Activated T-cell treated with anti-CD3 and anti-CD28 coated beads, Interleukin-2, amount 50 U/mL, for 4 hours (primary cell): Measurements from ENCODE around the gene PPM1L. TPM values are rescaled to one million over a fixed set of nuclear protein-coding genes. Genes with fewer than 3 reads are reported as not detected.
"Not testable (repeated sequence)": the region's sequence is repeated elsewhere in the genome, so short reads cannot be mapped to it uniquely, and the experiment has no call there.

Experiments used
- ATAC-seq, 2 donors: fragments of 200-7000 bp; cut with Tn5 transposase; one replicate each; pipeline ENCODE4 v1.10.0; 2021
- DNase-seq: peaks from one replicate; pipeline ENCODE4 v3.0.0-alpha.2; 2020
- H3K27me3 Mint-ChIP-seq: one replicate; pipeline ENCODE4 v1.8.0; 2021; ENCODE audit warnings: low read depth, mixed read lengths
- H3K36me3 Mint-ChIP-seq: one replicate; pipeline ENCODE4 v1.8.0; 2022; ENCODE audit warnings: mixed read lengths; ENCODE audit not compliant: insufficient read depth
- H3K4me1 Mint-ChIP-seq: one replicate; pipeline ENCODE4 v1.8.0; 2021; ENCODE audit warnings: low read depth, mixed read lengths
- H3K4me3 Mint-ChIP-seq: one replicate; pipeline ENCODE4 v1.8.0; 2021; ENCODE audit warnings: mild to moderate bottlenecking, moderate library complexity, mixed read lengths
- H3K9me3 Mint-ChIP-seq: one replicate; pipeline ENCODE4 v1.8.0; 2021; ENCODE audit warnings: mixed read lengths
- total RNA-seq, 3 donors: library from RNA; stranded (reverse); gene quantifications; one replicate each; pipeline ENCODE4 v1.2.1, GENCODE V29; 2021

The PPM1L gene
- total RNA-seq, 3 donors from 2014 or later, result 1.8 to 2.5 (median 2.0) TPM

GRCh38 chr3:161008086-161008485 is 252.1 kb downstream of the PPM1L start:
- ATAC-seq (no peak), DNase-seq (no peak)
- no peak overlapping the region for H3K4me3 Mint-ChIP-seq
- no peaks in the 10 kb centered on the region for H3K4me1 Mint-ChIP-seq
- H3K27me3 Mint-ChIP-seq, result no peaks in the 10 kb centered on the region
- no peaks in the 10 kb centered on the region for H3K9me3 Mint-ChIP-seq
- no peaks in the 10 kb centered on the region for H3K36me3 Mint-ChIP-seq

- H3K4me1 Mint-ChIP-seq, ATAC-seq, DNase-seq, H3K27me3 Mint-ChIP-seq, H3K4me3 Mint-ChIP-seq, H3K9me3 Mint-ChIP-seq, H3K36me3 Mint-ChIP-seq: not testable (repeated sequence)
Observed at GRCh38 chr3:161010151-161010550, 254.1 kb downstream of the PPM1L start.

DNA sequence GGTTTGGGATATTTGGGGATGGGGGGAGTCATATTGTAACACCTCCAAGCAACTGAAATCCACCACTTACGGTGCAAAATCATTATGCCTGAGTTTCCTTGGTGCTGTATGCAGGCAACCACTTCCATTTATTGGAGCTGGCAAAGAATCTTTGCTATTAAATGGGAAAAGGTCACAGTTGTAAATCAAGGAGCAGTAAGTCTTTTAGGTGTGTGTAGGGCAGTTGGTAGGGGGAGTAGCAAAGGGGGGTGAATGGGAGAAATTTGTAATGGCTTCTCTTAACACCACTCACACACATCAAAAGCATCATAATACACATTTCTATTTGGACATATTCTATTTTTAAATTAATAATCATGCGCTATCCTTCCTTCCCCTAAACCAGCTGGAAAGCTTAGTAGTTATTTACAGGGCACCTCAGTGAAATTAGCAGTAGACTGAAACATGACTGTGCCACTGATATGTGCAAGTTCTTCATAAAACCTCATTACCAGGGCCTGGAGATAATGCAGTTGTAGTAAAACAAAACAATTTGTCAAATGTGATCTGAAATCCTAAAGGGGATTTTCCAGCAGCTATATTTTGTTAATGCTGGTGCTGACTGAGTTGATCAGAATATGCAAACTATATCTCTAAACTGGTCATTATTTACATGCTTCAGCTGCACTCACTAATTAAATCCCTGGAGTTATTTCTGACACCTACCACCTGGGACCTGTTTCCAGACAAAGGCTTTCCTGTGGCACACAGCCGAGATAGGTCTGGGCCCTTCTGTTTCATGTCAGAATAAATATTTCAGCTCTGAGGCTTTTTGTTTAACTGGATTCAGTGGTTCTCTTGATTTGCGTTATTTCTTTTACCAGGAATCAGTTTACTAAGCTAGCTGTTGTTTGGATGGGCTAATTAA is 259.1 kb downstream of the PPM1L start:
- Mint-ChIP-seq H3K36me3 (no peaks in the 10 kb centered on the region), H3K4me1 (no peaks in the 10 kb centered on the region), H3K27me3 (no peaks in the 10 kb centered on the region), H3K9me3 (no peaks in the 10 kb centered on the region), H3K4me3 (no peak overlapping the region)
- DNase-seq, result no peak
- ATAC-seq, result no peak

GRCh38 chr3:161016417-161017313 is 260.6 kb downstream of the PPM1L start:
- no peak for DNase-seq
- Mint-ChIP-seq H3K9me3 (peaks cover 3% of the 10 kb centered on the region), H3K4me1 (no peaks in the 10 kb centered on the region), H3K36me3 (no peaks in the 10 kb centered on the region), H3K4me3 (no peak overlapping the region), H3K27me3 (no peaks in the 10 kb centered on the region)
- ATAC-seq, result no peak

DNA sequence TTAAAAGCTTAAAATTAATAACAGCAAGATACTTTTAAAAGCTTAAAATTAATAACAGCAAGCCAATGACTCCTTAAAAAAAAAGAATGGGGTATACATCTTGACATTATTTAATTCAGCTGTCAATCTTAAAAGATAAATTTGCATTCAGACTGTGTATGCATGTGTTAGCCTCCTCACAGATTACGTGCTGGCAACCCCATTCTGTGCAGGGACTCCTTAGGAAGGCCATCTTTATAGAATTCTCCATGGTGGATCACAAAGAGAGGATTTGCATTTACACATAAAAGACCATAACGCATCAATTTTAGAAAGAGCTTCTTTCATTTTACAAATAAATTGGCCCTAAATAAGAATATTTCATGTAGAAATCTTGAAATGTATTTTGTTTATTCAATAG is 261.9 kb downstream of the PPM1L start:
- H3K9me3 Mint-ChIP-seq, result peaks cover 6% of the 10 kb centered on the region
- no peak for ATAC-seq
- no peaks in the 10 kb centered on the region for H3K36me3 Mint-ChIP-seq
- no peaks in the 10 kb centered on the region for H3K4me1 Mint-ChIP-seq
- H3K4me3 Mint-ChIP-seq, result no peak overlapping the region
- H3K27me3 Mint-ChIP-seq, result no peaks in the 10 kb centered on the region
- no peak for DNase-seq

DNA sequence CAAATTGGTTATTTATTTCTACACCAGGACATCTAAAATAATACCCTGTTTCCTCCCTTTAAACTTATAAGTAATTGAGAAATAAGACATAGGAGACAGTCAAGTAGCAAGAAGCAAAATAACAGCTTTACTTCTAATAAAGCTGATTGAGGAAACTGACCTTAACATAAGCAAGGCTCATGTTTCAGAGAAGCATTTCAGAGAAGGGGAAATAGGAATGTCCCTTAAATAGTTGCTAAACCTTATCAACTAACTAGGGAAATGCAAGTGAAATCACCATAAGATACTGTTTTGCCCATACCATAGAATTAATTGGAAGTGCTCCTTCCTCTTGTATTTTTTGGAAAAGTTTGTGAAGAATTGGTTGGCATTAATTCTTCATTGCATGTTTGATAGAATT is 264.2 kb downstream of the PPM1L start:
- no peaks in the 10 kb centered on the region for H3K36me3 Mint-ChIP-seq
- DNase-seq (no peak), ATAC-seq (no peak)
- H3K9me3 Mint-ChIP-seq, result peaks cover 14% of the 10 kb centered on the region
- H3K4me3 Mint-ChIP-seq, result no peak overlapping the region
- H3K4me1 Mint-ChIP-seq, result no peaks in the 10 kb centered on the region
- no peaks in the 10 kb centered on the region for H3K27me3 Mint-ChIP-seq

GRCh38 chr3:161025911-161026310 is 269.9 kb downstream of the PPM1L start:
- Mint-ChIP-seq H3K4me1 (no peaks in the 10 kb centered on the region), H3K36me3 (peaks cover 1% of the 10 kb centered on the region), H3K4me3 (no peak overlapping the region), H3K9me3 (peaks cover 14% of the 10 kb centered on the region), H3K27me3 (no peaks in the 10 kb centered on the region)
- ATAC-seq (no peak), DNase-seq (no peak)

- no peaks in the 10 kb centered on the region for H3K27me3 Mint-ChIP-seq
Observed at GRCh38 chr3:161026612-161027510, 270.8 kb downstream of the PPM1L start.

DNA sequence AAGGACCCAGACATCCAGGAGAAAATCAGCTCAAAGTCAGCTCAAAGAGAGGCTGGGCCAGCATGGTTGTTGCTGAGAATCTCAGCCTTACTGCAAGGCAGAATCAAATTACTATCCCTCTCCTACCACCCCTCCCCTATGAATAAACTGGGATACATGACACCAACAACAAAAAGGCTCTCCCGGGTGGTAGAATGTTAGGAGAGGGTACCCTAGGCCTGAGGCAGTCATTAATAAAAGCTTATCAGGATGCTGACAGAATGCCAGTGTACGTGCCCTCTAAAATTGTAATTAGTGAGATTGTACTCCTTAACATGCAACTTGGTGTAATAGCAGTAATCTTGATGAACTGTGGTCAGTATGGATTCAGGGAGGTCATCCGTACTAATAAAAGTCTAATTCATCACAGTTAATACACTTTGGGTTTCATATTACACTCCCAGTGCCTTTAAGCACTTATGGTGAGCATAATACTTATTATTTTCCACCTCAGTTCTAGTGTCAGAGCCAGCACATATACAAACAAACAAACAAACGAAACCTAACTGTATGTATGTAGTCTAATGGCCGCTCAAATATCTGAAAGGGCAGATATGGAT is 272.6 kb downstream of the PPM1L start:
- Mint-ChIP-seq H3K4me3 (no peak overlapping the region), H3K27me3 (no peaks in the 10 kb centered on the region), H3K4me1 (no peaks in the 10 kb centered on the region), H3K36me3 (peaks cover 1% of the 10 kb centered on the region), H3K9me3 (peaks cover 9% of the 10 kb centered on the region)
- no peak for DNase-seq
- ATAC-seq, result no peak

More at GRCh38 chr3:161026612-161027510, 270.8 kb downstream of the PPM1L start:
- Mint-ChIP-seq H3K4me1 (no peaks in the 10 kb centered on the region), H3K4me3 (no peak overlapping the region), H3K36me3 (peaks cover 1% of the 10 kb centered on the region), H3K9me3 (peaks cover 11% of the 10 kb centered on the region)
- ATAC-seq (no peak), DNase-seq (no peak)

DNA sequence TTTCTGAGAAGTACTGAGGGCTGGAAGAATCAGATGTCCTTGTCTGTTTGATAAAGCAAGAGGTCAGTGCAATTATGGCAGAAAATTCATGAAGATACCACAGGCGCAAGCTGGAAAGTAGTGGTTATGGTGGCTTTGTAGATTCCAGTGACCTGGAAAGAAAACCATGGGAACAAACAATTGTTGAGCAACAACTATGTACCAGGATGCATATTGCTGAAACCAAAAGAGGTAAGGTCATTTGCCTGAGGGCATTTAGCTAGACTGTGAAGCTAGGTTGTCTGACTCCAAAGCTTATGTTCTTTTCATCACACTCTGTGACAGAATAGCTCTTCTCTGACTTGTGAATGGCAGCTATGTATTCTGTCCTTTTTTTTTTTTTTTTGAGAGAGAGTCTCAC is 275.1 kb downstream of the PPM1L start:
- H3K4me1 Mint-ChIP-seq, result peaks cover 8% of the 10 kb centered on the region
- H3K4me3 Mint-ChIP-seq, result no peak overlapping the region
- no peak for ATAC-seq
- peaks cover 1% of the 10 kb centered on the region for H3K36me3 Mint-ChIP-seq
- peaks cover 7% of the 10 kb centered on the region for H3K9me3 Mint-ChIP-seq
- DNase-seq, result no peak
- no peaks in the 10 kb centered on the region for H3K27me3 Mint-ChIP-seq

- ATAC-seq, result peak; percentile 62 to 67
- H3K27me3 Mint-ChIP-seq, H3K36me3 Mint-ChIP-seq, H3K4me3 Mint-ChIP-seq, H3K4me1 Mint-ChIP-seq, DNase-seq: not testable (repeated sequence)
- H3K9me3 Mint-ChIP-seq, result peaks cover 13% of the 10 kb centered on the region
Observed at GRCh38 chr3:161034913-161035550, 279.0 kb downstream of the PPM1L start.

GRCh38 chr3:161035711-161036110 is 279.7 kb downstream of the PPM1L start:
- Mint-ChIP-seq H3K4me1 (peaks cover 8% of the 10 kb centered on the region), H3K36me3 (no peaks in the 10 kb centered on the region), H3K27me3 (no peaks in the 10 kb centered on the region), H3K4me3 (no peak overlapping the region), H3K9me3 (peaks cover 13% of the 10 kb centered on the region)
- no peak for ATAC-seq
- no peak for DNase-seq

DNA sequence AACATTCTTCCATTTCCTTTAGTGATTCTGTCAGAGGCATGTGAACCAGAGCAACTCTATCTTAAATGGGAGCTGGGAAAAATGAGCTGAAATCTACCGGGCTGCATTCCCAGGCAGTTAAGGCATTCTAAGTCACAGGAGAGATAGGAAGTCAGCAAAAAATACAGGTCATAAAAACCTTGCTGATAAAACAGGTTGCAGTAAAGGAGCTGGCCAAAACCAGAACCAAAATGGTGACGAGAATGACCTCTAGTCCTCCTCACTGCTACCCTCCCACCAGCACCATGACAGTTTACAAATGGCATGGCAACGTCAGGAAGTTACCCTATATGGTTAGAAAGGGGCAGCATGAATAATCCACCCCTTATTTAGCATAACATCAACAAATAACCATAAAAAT is 282.7 kb downstream of the PPM1L start:
- no peak overlapping the region for H3K4me3 Mint-ChIP-seq
- H3K36me3 Mint-ChIP-seq, result peaks cover 4% of the 10 kb centered on the region
- DNase-seq (no peak), ATAC-seq (no peak)
- H3K4me1 Mint-ChIP-seq, result peaks cover 8% of the 10 kb centered on the region
- H3K27me3 Mint-ChIP-seq, result no peaks in the 10 kb centered on the region
- peaks cover 11% of the 10 kb centered on the region for H3K9me3 Mint-ChIP-seq
